ENCODE data around the gene CYP2R1.

CYP2R1 gene

GRCh38 chr11:14842002-14842401 lies 50.0 kb downstream of the CYP2R1 start:
- H3K27ac ChIP-seq: no peak overlapping the region
- H3K9me3 ChIP-seq: no peaks in the 10 kb centered on the region
- H3K27me3 ChIP-seq: no peaks in the 10 kb centered on the region
- H3K4me3 ChIP-seq (ENCODE audit: low read depth in 1 of 2, low read length in 1 of 2): no peak overlapping the region
- peaks cover 11% of the 10 kb centered on the region for H3K36me3 ChIP-seq
- no peaks in the 10 kb centered on the region for H3K4me1 ChIP-seq (ENCODE audit: control insufficient read depth in 1 of 2, insufficient read depth in 1 of 2, low read depth in 1 of 2, low read length in 1 of 2)
- TF ChIP-seq CTCF (IDR thresholded peaks at IDR 0.05): no peak

GRCh38 chr11:14835496-14836492 lies 56.2 kb downstream of the CYP2R1 start:
- H3K27ac ChIP-seq: no peak overlapping the region
- TF ChIP-seq CTCF (IDR thresholded peaks at IDR 0.05): no peak
- peaks cover 26% of the 10 kb centered on the region for H3K36me3 ChIP-seq
- H3K4me3 ChIP-seq (ENCODE audit: low read depth in 1 of 2, low read length in 1 of 2): no peak overlapping the region
- no peaks in the 10 kb centered on the region for H3K9me3 ChIP-seq
- no peaks in the 10 kb centered on the region for H3K27me3 ChIP-seq
- no peaks in the 10 kb centered on the region for H3K4me1 ChIP-seq (ENCODE audit: control insufficient read depth in 1 of 2, insufficient read depth in 1 of 2, low read depth in 1 of 2, low read length in 1 of 2)

Data from neutrophil (primary cell).